GM19193 (cell line): Measurements from ENCODE around the gene COL21A1.

Experiments used
- POLR2A ChIP-seq: IDR thresholded peaks from 4 replicates; pipeline ENCODE4 v1.6.1; 2011; ENCODE audit not compliant: insufficient read depth, insufficient read length; ENCODE audit errors: extremely low read depth

The COL21A1 gene

GRCh38 chr6:56073315-56073714 is 174.1 kb downstream of the COL21A1 start:
- TF ChIP-seq POLR2A, result no peak

- no peak for TF ChIP-seq POLR2A
Measured at GRCh38 chr6:56072856-56073255, 174.5 kb downstream of the COL21A1 start.

- no peak for TF ChIP-seq POLR2A
Measured at GRCh38 chr6:56065408-56065807, 182.0 kb downstream of the COL21A1 start.

- no peak for TF ChIP-seq POLR2A
Measured at GRCh38 chr6:56062836-56063235, 184.5 kb downstream of the COL21A1 start.

- TF ChIP-seq POLR2A, result no peak
Measured at GRCh38 chr6:56058636-56059035, 188.7 kb downstream of the COL21A1 start.

- no peak for TF ChIP-seq POLR2A
Measured at GRCh38 chr6:56055081-56055704, 192.2 kb downstream of the COL21A1 start.

GRCh38 chr6:56051202-56051598 is 196.2 kb downstream of the COL21A1 start:
- no peak for TF ChIP-seq POLR2A

- no peak for TF ChIP-seq POLR2A
Measured at GRCh38 chr6:56050530-56051201, 196.7 kb downstream of the COL21A1 start.

- no peak for TF ChIP-seq POLR2A
Measured at GRCh38 chr6:56048601-56049000, 198.8 kb downstream of the COL21A1 start.

GRCh38 chr6:56047931-56048540 is 199.3 kb downstream of the COL21A1 start:
- TF ChIP-seq POLR2A, result no peak

- TF ChIP-seq POLR2A, result no peak
Measured at GRCh38 chr6:56046576-56046975, 200.8 kb downstream of the COL21A1 start.

- TF ChIP-seq POLR2A, result no peak
Measured at GRCh38 chr6:56043761-56044160, 203.6 kb downstream of the COL21A1 start.

GRCh38 chr6:56043076-56043475 is 204.3 kb downstream of the COL21A1 start:
- TF ChIP-seq POLR2A, result no peak

GRCh38 chr6:56041591-56041990 is 205.8 kb downstream of the COL21A1 start:
- TF ChIP-seq POLR2A, result no peak

GRCh38 chr6:56040889-56041301 is 206.5 kb downstream of the COL21A1 start:
- no peak for TF ChIP-seq POLR2A

- TF ChIP-seq POLR2A, result no peak
Measured at GRCh38 chr6:56040223-56040622, 207.2 kb downstream of the COL21A1 start.

- no peak for TF ChIP-seq POLR2A
Measured at GRCh38 chr6:56038764-56039163, 208.6 kb downstream of the COL21A1 start.

GRCh38 chr6:56037601-56038000 is 209.8 kb downstream of the COL21A1 start:
- TF ChIP-seq POLR2A, result no peak
